Measurements from ENCODE around the gene POFUT2. TPM values are rescaled to one million over a fixed set of nuclear protein-coding genes. Genes with fewer than 3 reads are reported as not detected.

The POFUT2 gene
- polyA plus RNA-seq, 1 donor from 2014 or later, result 25.4 TPM

DNA sequence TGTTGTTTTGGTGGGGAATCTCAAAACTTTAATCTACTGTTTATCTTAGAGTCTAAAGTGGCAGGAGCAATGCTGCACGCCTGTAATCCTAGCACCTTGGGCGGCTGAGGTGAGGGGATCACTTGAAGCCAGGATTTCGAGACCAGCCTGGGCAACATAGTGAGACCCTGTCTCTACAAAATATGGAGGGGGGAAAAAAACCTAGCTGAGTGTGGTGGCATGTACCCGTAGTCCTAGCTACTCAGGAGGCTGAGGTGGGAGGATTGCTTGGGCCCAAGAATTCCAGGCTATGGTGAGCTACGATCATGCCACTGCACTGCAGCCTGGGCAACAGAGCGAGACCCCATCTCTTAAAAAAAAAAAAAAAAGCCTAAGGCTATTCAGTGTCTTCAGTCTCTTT is 38.1 kb downstream of the POFUT2 start:
- Histone ChIP-seq H3K4me2 (ENCODE audit: low read length) (no peak overlapping the region), H3K79me2 (replicated peaks; ENCODE audit: insufficient read depth, low read length) (no peaks in the 10 kb centered on the region), H3K9ac (ENCODE audit: low read length) (no peak overlapping the region), H3K4me3 (ENCODE audit: low read length) (no peak overlapping the region), H3K27me3 (ENCODE audit: insufficient read depth, low read depth, low read length) (no peaks in the 10 kb centered on the region), H3K9me3 (ENCODE audit: low read length) (no peaks in the 10 kb centered on the region), H3K36me3 (ENCODE audit: insufficient read depth, low read length) (no peaks in the 10 kb centered on the region), H3K27ac (ENCODE audit: low read length) (no peak overlapping the region), H3F3A (ENCODE audit: insufficient read depth, low read length, poor library complexity, severe bottlenecking) (no peaks in the 10 kb centered on the region), H4K20me1 (ENCODE audit: insufficient read depth) (no peaks in the 10 kb centered on the region), H3K9me2 (ENCODE audit: insufficient read depth, low read length) (no peaks in the 10 kb centered on the region), H2AFZ (ENCODE audit: low read depth, low read length) (no peak overlapping the region)
- TF ChIP-seq EP300 (conservative IDR thresholded peaks at IDR 0.05; ENCODE audit: poor library complexity, severe bottlenecking) (no peak), POLR2AphosphoS5 (IDR thresholded peaks at IDR 0.05) (no peak), SMC3 (conservative IDR thresholded peaks at IDR 0.05; ENCODE audit: poor library complexity) (no peak), RAD21 (conservative IDR thresholded peaks at IDR 0.05) (no peak), EZH2 (IDR thresholded peaks at IDR 0.05; ENCODE audit: borderline replicate concordance, insufficient read depth, low read length, poor library complexity, severe bottlenecking) (no peak), TAF1 (IDR thresholded peaks at IDR 0.05; ENCODE audit: low read depth) (no peak), MXI1 (conservative IDR thresholded peaks at IDR 0.05; ENCODE audit: poor library complexity, severe bottlenecking) (no peak)
- TF ChIP-seq, protein P1, sequence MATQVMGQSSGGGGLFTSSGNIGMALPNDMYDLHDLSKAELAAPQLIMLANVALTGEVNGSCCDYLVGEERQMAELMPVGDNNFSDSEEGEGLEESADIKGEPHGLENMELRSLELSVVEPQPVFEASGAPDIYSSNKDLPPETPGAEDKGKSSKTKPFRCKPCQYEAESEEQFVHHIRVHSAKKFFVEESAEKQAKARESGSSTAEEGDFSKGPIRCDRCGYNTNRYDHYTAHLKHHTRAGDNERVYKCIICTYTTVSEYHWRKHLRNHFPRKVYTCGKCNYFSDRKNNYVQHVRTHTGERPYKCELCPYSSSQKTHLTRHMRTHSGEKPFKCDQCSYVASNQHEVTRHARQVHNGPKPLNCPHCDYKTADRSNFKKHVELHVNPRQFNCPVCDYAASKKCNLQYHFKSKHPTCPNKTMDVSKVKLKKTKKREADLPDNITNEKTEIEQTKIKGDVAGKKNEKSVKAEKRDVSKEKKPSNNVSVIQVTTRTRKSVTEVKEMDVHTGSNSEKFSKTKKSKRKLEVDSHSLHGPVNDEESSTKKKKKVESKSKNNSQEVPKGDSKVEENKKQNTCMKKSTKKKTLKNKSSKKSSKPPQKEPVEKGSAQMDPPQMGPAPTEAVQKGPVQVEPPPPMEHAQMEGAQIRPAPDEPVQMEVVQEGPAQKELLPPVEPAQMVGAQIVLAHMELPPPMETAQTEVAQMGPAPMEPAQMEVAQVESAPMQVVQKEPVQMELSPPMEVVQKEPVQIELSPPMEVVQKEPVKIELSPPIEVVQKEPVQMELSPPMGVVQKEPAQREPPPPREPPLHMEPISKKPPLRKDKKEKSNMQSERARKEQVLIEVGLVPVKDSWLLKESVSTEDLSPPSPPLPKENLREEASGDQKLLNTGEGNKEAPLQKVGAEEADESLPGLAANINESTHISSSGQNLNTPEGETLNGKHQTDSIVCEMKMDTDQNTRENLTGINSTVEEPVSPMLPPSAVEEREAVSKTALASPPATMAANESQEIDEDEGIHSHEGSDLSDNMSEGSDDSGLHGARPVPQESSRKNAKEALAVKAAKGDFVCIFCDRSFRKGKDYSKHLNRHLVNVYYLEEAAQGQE (IDR thresholded peaks at IDR 0.05; ENCODE audit: borderline replicate concordance), result no peak
- TF ChIP-seq, protein P2, sequence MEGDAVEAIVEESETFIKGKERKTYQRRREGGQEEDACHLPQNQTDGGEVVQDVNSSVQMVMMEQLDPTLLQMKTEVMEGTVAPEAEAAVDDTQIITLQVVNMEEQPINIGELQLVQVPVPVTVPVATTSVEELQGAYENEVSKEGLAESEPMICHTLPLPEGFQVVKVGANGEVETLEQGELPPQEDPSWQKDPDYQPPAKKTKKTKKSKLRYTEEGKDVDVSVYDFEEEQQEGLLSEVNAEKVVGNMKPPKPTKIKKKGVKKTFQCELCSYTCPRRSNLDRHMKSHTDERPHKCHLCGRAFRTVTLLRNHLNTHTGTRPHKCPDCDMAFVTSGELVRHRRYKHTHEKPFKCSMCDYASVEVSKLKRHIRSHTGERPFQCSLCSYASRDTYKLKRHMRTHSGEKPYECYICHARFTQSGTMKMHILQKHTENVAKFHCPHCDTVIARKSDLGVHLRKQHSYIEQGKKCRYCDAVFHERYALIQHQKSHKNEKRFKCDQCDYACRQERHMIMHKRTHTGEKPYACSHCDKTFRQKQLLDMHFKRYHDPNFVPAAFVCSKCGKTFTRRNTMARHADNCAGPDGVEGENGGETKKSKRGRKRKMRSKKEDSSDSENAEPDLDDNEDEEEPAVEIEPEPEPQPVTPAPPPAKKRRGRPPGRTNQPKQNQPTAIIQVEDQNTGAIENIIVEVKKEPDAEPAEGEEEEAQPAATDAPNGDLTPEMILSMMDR (IDR thresholded peaks at IDR 0.05; ENCODE audit: poor library complexity, severe bottlenecking), result no peak

DNA sequence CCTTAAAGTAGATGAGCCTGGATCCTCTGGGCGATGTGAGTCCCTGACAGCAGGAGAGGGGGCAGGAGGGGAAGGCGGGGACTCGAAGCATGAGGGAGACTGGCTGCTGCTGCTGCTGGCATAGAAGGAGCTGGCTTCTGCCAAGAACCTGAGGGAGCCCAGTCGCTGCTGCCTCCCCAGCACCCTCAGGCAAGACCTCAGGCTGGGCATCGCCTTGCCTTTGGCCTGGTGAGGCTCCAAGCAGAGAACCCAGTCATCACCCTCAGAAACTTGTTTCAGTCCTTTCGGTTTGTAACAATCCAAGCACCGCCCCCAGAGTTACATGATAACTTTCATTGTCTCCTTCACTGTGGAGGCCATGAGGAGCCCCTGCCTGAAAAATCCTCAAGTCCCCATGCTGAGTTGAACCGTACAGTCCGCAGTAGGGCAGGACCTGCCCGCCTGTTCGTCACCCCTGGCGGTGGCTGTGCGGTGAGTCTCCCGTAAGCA is 38.8 kb downstream of the POFUT2 start:
- no peaks in the 10 kb centered on the region for H3K79me2 ChIP-seq (replicated peaks; ENCODE audit: insufficient read depth, low read length)
- H3K9ac ChIP-seq (ENCODE audit: low read length), result no peak overlapping the region
- no peaks in the 10 kb centered on the region for H3K27me3 ChIP-seq (ENCODE audit: insufficient read depth, low read depth, low read length)
- H3F3A ChIP-seq (ENCODE audit: insufficient read depth, low read length, poor library complexity, severe bottlenecking), result no peaks in the 10 kb centered on the region
- no peaks in the 10 kb centered on the region for H3K9me2 ChIP-seq (ENCODE audit: insufficient read depth, low read length)
- no peaks in the 10 kb centered on the region for H3K9me3 ChIP-seq (ENCODE audit: low read length)
- TF ChIP-seq SMC3 (conservative IDR thresholded peaks at IDR 0.05; ENCODE audit: poor library complexity) (no peak), EZH2 (IDR thresholded peaks at IDR 0.05; ENCODE audit: borderline replicate concordance, insufficient read depth, low read length, poor library complexity, severe bottlenecking) (no peak), MXI1 (conservative IDR thresholded peaks at IDR 0.05; ENCODE audit: poor library complexity, severe bottlenecking) (no peak), TAF1 (IDR thresholded peaks at IDR 0.05; ENCODE audit: low read depth) (no peak), EP300 (conservative IDR thresholded peaks at IDR 0.05; ENCODE audit: poor library complexity, severe bottlenecking) (no peak), RAD21 (conservative IDR thresholded peaks at IDR 0.05) (no peak), POLR2AphosphoS5 (IDR thresholded peaks at IDR 0.05) (no peak)
- TF ChIP-seq, protein P1 (IDR thresholded peaks at IDR 0.05; ENCODE audit: borderline replicate concordance), result no peak
- TF ChIP-seq, protein P2 (IDR thresholded peaks at IDR 0.05; ENCODE audit: poor library complexity, severe bottlenecking), result no peak
- H2AFZ ChIP-seq (ENCODE audit: low read depth, low read length), result no peak overlapping the region
- no peaks in the 10 kb centered on the region for H4K20me1 ChIP-seq (ENCODE audit: insufficient read depth)
- H3K4me3 ChIP-seq (ENCODE audit: low read length), result no peak overlapping the region
- H3K36me3 ChIP-seq (ENCODE audit: insufficient read depth, low read length), result no peaks in the 10 kb centered on the region
- H3K27ac ChIP-seq (ENCODE audit: low read length), result no peak overlapping the region
- no peak overlapping the region for H3K4me2 ChIP-seq (ENCODE audit: low read length)
